GM18499 (cell line): Measurements from ENCODE around the gene LALBA.
"Not testable (repeated sequence)": the region's sequence is repeated elsewhere in the genome, so short reads cannot be mapped to it uniquely, and the experiment has no call there.

Experiments
- ATAC-seq: cut with Tn5 transposase; IDR thresholded peaks from one replicate; pipeline ENCODE4 v1.9.1; 2021; ENCODE audit warnings: moderate number of reproducible peaks; ENCODE audit not compliant: insufficient read depth, unreplicated experiment

LALBA gene

GRCh38 chr12:48569946-48570345 is at the start of gene LALBA:
LALBA (minus strand) TSS chr12:48570046; CDS start chr12:48570020, 26 bp downstream.
- no peak for ATAC-seq

- peak; percentile 55 for ATAC-seq
Measured at GRCh38 chr12:48618541-48618940, 48.7 kb upstream of the LALBA start.

- no peak for ATAC-seq
Measured at GRCh38 chr12:48615681-48616080, 45.8 kb upstream of the LALBA start.

GRCh38 chr12:48613321-48613720 is 43.5 kb upstream of the LALBA start:
- ATAC-seq, result no peak

GRCh38 chr12:48602192-48602989 is 32.5 kb upstream of the LALBA start:
- ATAC-seq, result no peak

- ATAC-seq, result peak; percentile 82
Measured at GRCh38 chr12:48601013-48601756, 31.3 kb upstream of the LALBA start.

- ATAC-seq, result no peak
Measured at GRCh38 chr12:48600552-48600951, 30.7 kb upstream of the LALBA start.

- no peak for ATAC-seq
Measured at GRCh38 chr12:48592591-48593086, 22.8 kb upstream of the LALBA start.

- ATAC-seq, result no peak
Measured at GRCh38 chr12:48586361-48586760, 16.5 kb upstream of the LALBA start.

GRCh38 chr12:48583728-48584127 is 13.9 kb upstream of the LALBA start:
- ATAC-seq, result no peak

- no peak for ATAC-seq
Measured at GRCh38 chr12:48580831-48581230, 11.0 kb upstream of the LALBA start.

- no peak for ATAC-seq
Measured at GRCh38 chr12:48572326-48572725, 2.5 kb upstream of the LALBA start.

GRCh38 chr12:48567731-48568130 is 2.1 kb downstream of the LALBA start:
- no peak for ATAC-seq

GRCh38 chr12:48557919-48558318 is 11.9 kb downstream of the LALBA start:
- ATAC-seq, result no peak

GRCh38 chr12:48556631-48557030 is 13.2 kb downstream of the LALBA start:
- ATAC-seq, result no peak

GRCh38 chr12:48553666-48554343 is 16.0 kb downstream of the LALBA start:
- ATAC-seq, result not testable (repeated sequence)

GRCh38 chr12:48551636-48552035 is 18.2 kb downstream of the LALBA start:
- ATAC-seq, result not testable (repeated sequence)

- ATAC-seq, result not testable (repeated sequence)
Measured at GRCh38 chr12:48547012-48547411, 22.8 kb downstream of the LALBA start.

GRCh38 chr12:48545833-48546469 is 23.9 kb downstream of the LALBA start:
- ATAC-seq, result no peak

GRCh38 chr12:48542300-48542928 is 27.4 kb downstream of the LALBA start:
- no peak for ATAC-seq
